MCF 10A (cell line): Measurements from ENCODE around the gene SND1. TPM values are rescaled to one million over a fixed set of nuclear protein-coding genes. Genes with fewer than 3 reads are reported as not detected.

ENCODE experiments used
- BruUV-seq: library from RNA; stranded (reverse); fragments of 400-500 nt; replicated peaks from 2 replicates; lab custom pipeline; 2021; lab: Mats Ljungman, UMichigan
- CTCF ChIA-PET: fragments of 300-600 bp; sonication (Branson Sonifier 250); formaldehyde crosslinking; extraction: SDS; loops from one replicate; lab custom pipeline; 2021; ENCODE audit warnings: antibody characterized with exemption, inconsistent platforms; lab: Yijun Ruan, JAX
- POLR2A ChIA-PET: fragments of 300-600, 350-650 bp; sonication (Branson Sonifier 250); formaldehyde crosslinking; extraction: SDS; loops from one replicate; lab custom pipeline; 2020; ENCODE audit warnings: antibody characterized with exemption, inconsistent platforms; lab: Yijun Ruan, JAX
- DNase-seq: peaks from one replicate; pipeline ENCODE4 v3.0.0-alpha.2; 2018; ENCODE audit not compliant: unreplicated experiment
- H3K27ac Mint-ChIP-seq: one replicate; pipeline ENCODE4 v1.8.0; 2022; ENCODE audit warnings: mild to moderate bottlenecking, low read depth, mixed read lengths; ENCODE audit not compliant: unreplicated experiment
- H3K27me3 Mint-ChIP-seq: one replicate; pipeline ENCODE4 v1.8.0; 2022; ENCODE audit warnings: mixed read lengths; ENCODE audit not compliant: insufficient read depth, unreplicated experiment
- H3K36me3 Mint-ChIP-seq: one replicate; pipeline ENCODE4 v1.8.0; 2022; ENCODE audit warnings: mild to moderate bottlenecking, moderate library complexity, mixed read lengths; ENCODE audit not compliant: insufficient read depth, unreplicated experiment
- H3K4me1 Mint-ChIP-seq: one replicate; pipeline ENCODE4 v1.8.0; 2022; ENCODE audit warnings: mixed read lengths; ENCODE audit not compliant: insufficient read depth, unreplicated experiment
- H3K4me3 Mint-ChIP-seq: one replicate; pipeline ENCODE4 v1.8.0; 2022; ENCODE audit warnings: mild to moderate bottlenecking, moderate library complexity, mixed read lengths; ENCODE audit not compliant: unreplicated experiment
- H3K9me3 Mint-ChIP-seq: one replicate; pipeline ENCODE4 v1.8.0; 2022; ENCODE audit warnings: mixed read lengths; ENCODE audit not compliant: unreplicated experiment
- intact Hi-C: fragments of 100-400 bp; cut with micrococcal nuclease; formaldehyde crosslinking; loops from 2 replicates; pipeline ENCODE4 v1.14.1; 2022
- total RNA-seq: library from RNA; stranded (reverse); gene quantifications from 2 replicates; pipeline ENCODE4 v1.2.3, GENCODE V29; 2022
- TF ChIP-seq, protein P1 (sequence below): fragments of 200-600 bp; IDR thresholded peaks from one replicate; pipeline ENCODE4 v1.8.0; 2022; ENCODE audit warnings: antibody characterized with exemption, mild to moderate bottlenecking; ENCODE audit not compliant: unreplicated experiment

SND1 gene
- total RNA-seq, 1 experiment from 2014 or later = 297 TPM

DNA sequence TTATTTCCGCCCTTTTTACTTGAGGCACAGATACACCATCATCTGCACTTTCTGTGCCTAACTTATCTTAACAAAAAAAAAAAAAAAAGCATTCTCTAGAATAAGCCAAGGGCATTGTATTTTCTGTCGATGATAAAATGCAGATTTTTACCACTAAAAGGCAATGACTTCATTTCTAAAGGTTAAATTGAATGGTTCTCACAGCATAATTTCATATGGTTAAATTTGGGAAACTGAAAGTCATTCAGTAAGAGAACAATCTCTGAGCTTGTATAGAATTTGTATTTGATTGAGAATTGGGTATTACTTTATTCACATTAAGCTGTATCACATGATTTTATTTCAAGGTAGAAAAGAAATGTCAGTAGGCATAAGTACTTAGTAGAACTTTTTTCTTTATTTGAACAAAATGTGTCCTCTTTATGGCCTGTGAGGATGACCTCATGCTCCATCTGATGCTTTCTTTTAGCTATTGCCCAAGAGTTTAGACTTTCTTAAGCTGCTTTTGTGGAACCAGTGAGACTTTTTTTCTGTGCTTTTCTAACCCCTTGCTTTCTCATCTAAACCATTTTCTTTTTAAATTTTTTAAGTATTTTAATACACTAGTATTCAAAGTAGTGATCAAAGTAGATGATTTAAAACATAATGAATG is 268.9 kb downstream of the SND1 start:
- intact Hi-C loops = no loop called here
- no TSS peak for BruUV-seq
- no peaks in the 10 kb centered on the region for H3K4me1 Mint-ChIP-seq
- ChIA-PET CTCF (interaction anchor here (0.6 to 1.1 kb wide), 4 partner anchors 12 to 226 kb away, joined by 3 to 6 read pairs (median 3); no protein-coding TSS in a partner anchor), POLR2A (interaction anchor here (0.6 to 1.0 kb wide), 5 partner anchors 9 to 406 kb away, joined by 3 read pairs; no protein-coding TSS in a partner anchor)
- no peak overlapping the region for H3K27ac Mint-ChIP-seq
- no peaks in the 10 kb centered on the region for H3K9me3 Mint-ChIP-seq
- TF ChIP-seq, protein P1, sequence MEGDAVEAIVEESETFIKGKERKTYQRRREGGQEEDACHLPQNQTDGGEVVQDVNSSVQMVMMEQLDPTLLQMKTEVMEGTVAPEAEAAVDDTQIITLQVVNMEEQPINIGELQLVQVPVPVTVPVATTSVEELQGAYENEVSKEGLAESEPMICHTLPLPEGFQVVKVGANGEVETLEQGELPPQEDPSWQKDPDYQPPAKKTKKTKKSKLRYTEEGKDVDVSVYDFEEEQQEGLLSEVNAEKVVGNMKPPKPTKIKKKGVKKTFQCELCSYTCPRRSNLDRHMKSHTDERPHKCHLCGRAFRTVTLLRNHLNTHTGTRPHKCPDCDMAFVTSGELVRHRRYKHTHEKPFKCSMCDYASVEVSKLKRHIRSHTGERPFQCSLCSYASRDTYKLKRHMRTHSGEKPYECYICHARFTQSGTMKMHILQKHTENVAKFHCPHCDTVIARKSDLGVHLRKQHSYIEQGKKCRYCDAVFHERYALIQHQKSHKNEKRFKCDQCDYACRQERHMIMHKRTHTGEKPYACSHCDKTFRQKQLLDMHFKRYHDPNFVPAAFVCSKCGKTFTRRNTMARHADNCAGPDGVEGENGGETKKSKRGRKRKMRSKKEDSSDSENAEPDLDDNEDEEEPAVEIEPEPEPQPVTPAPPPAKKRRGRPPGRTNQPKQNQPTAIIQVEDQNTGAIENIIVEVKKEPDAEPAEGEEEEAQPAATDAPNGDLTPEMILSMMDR = no peak
- H3K4me3 Mint-ChIP-seq = no peak overlapping the region
- peaks cover 12% of the 10 kb centered on the region for H3K36me3 Mint-ChIP-seq
- no peaks in the 10 kb centered on the region for H3K27me3 Mint-ChIP-seq
- peak; percentile 34 for DNase-seq

GRCh38 chr7:127922656-127923055 is 270.7 kb downstream of the SND1 start:
- POLR2A ChIA-PET = interaction anchor here (0.6 kb wide), 1 partner anchor 71 kb away, joined by 3 read pairs; no protein-coding TSS in a partner anchor
- Mint-ChIP-seq H3K4me3 (no peak overlapping the region), H3K27me3 (no peaks in the 10 kb centered on the region), H3K36me3 (peaks cover 12% of the 10 kb centered on the region), H3K27ac (no peak overlapping the region), H3K4me1 (peaks cover 5% of the 10 kb centered on the region), H3K9me3 (no peaks in the 10 kb centered on the region)
- no peak for DNase-seq
- no TSS peak for BruUV-seq
- TF ChIP-seq, protein P1 = no peak
- CTCF ChIA-PET = no interaction called here
- intact Hi-C loops = no loop called here

GRCh38 chr7:127924874-127925273 is 272.9 kb downstream of the SND1 start:
- Mint-ChIP-seq H3K4me3 (no peak overlapping the region), H3K36me3 (peaks cover 17% of the 10 kb centered on the region), H3K27me3 (no peaks in the 10 kb centered on the region), H3K9me3 (no peaks in the 10 kb centered on the region), H3K27ac (no peak overlapping the region), H3K4me1 (peaks cover 5% of the 10 kb centered on the region)
- ChIA-PET POLR2A (interaction anchor here (1.3 kb wide), 1 partner anchor 12 kb away, joined by 3 read pairs; no protein-coding TSS in a partner anchor), CTCF (interaction anchor here (1.0 kb wide), 1 partner anchor 9 kb away, joined by 5 read pairs; no protein-coding TSS in a partner anchor)
- no TSS peak for BruUV-seq
- no peak for DNase-seq
- intact Hi-C loops = no loop called here
- TF ChIP-seq, protein P1 = no peak

DNA sequence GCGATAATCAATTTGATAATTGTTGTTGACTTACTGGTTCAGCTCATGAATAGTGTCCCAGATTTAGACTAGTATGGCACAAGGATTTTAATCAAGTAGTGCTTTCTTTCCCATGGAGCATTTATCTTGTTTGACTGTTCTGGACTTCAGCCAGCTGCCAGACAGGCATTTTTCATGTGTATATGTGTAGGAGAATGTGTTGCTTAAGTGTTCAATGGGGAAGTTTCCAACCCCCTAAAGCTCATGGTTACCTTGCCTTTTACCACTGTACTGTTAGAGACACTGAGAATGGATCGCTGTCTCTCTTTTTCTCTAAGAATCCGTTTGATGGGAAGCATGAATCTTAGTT is 275.3 kb downstream of the SND1 start:
- no TSS peak for BruUV-seq
- peak; percentile 16 for DNase-seq
- Mint-ChIP-seq H3K36me3 (peaks cover 26% of the 10 kb centered on the region), H3K4me1 (peaks cover 5% of the 10 kb centered on the region), H3K27me3 (no peaks in the 10 kb centered on the region), H3K27ac (no peak overlapping the region), H3K4me3 (no peak overlapping the region), H3K9me3 (no peaks in the 10 kb centered on the region)
- POLR2A ChIA-PET = interaction anchor here (0.7 kb wide), 2 partner anchors 10 to 14 kb away, joined by 3 read pairs; no protein-coding TSS in a partner anchor
- CTCF ChIA-PET = interaction anchor here (0.9 kb wide), 1 partner anchor 282 kb away, joined by 3 read pairs; no protein-coding TSS in a partner anchor
- intact Hi-C loops = no loop called here
- TF ChIP-seq, protein P1 = no peak
